ENCODE data around the gene EFCAB5.
"Not testable (repeated sequence)": the region's sequence is repeated elsewhere in the genome, so short reads cannot be mapped to it uniquely, and the experiment has no call there.

The EFCAB5 gene

GRCh38 chr17:29941334-29941733 is at the start of gene EFCAB5:
EFCAB5 (plus strand) TSS chr17:29941634; CDS start chr17:29941797, 163 bp downstream.
- no peak for DNase-seq (ENCODE audit: low read depth)

DNA sequence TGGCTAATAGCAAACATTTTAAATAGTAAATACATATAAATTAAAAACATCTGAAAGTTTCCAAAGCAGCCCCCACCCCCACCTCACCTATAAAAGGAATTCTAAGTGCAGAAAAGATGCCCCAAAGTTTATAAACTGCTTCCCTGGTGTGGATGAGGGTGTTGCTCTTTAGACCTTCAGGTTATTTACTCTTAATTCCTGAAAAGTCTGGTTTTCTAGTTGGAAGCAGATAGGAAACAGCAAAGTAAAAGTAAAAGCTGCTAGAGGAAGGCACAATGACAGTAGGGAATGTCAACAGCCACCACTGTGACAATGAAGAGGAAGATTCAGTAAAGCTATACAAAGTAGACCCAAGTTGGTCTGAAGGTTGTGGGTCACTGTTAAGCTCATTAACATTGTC is 49.2 kb upstream of the EFCAB5 start:
- no peak for DNase-seq (ENCODE audit: low read depth)

- not testable (repeated sequence) for DNase-seq (ENCODE audit: low read depth)
Observed at GRCh38 chr17:29897136-29897535, 44.3 kb upstream of the EFCAB5 start.

GRCh38 chr17:29903471-29903870 is 38.0 kb upstream of the EFCAB5 start:
- no peak for DNase-seq (ENCODE audit: low read depth)

GRCh38 chr17:29905086-29905878 is 36.2 kb upstream of the EFCAB5 start:
- no peak for DNase-seq (ENCODE audit: low read depth)

DNA sequence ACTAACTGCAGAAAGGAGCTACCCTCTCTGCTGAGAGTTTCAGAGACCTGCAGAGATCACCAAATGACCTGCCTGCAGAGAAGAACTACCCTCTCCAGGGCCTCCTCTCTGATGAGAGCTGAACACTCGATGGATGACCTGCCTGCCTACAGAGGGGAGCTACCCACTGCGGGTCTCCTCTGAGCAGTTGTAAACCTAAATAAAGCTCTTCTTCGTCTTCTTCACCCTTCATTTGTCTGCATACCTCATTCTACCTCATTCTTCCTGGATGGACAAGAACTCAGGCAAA is 35.6 kb upstream of the EFCAB5 start:
- DNase-seq (ENCODE audit: low read depth) = no peak

DNA sequence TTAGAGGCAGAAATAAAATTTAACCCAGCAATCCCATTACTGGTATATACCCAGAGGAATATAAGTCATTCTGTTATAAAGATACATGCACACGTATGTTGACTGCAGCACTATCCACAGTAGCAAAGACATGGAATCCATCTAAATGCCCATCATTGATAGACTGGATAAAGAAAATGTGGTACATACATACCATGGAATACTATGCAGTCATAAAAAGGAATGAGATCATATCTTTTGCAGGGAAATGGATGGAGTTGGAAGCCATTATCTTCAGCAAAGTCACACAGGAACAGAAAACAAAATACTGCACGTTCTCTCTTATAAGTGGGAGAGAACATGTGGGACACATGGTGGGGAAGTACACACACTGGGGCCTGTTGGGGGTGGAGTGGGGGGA is 34.5 kb upstream of the EFCAB5 start:
- no peak for DNase-seq (ENCODE audit: low read depth)

DNA sequence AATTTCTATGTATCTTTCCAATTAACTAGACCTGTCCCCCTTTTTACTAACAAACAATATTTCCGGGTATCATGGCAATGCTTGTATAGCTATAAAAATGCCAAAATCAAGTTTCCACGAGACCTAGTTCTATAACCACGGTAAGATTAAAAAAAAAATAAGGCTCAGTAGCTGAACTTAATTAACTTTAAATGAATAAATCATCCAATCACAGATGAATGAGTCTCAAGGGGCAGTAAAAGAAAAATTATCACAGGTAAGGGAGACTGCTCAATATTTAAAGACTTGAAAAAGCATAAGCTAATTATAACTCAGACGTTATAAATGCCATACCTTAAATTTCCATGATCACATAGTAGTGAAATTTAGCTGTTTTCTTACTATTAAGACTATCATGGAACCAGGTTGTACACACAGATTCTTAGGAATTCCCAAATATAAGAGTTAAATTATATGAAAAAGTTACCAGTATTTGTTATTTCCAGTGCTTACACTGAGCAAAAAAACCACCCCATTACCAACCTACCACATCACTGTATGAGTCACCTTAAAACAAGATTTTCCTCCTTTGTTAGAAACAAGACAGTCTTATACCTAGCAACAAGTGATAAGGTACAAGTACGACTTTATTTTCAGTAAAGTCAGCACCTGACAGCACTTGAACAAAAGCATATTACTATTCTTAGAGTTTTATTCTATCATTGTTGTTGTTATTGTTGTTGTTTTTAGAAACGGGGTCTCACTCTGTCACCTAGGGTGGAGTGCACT is 32.0 kb upstream of the EFCAB5 start:
- no peak for DNase-seq (ENCODE audit: low read depth)

GRCh38 chr17:29911641-29912177 is 29.7 kb upstream of the EFCAB5 start:
- no peak for DNase-seq (ENCODE audit: low read depth)

DNA sequence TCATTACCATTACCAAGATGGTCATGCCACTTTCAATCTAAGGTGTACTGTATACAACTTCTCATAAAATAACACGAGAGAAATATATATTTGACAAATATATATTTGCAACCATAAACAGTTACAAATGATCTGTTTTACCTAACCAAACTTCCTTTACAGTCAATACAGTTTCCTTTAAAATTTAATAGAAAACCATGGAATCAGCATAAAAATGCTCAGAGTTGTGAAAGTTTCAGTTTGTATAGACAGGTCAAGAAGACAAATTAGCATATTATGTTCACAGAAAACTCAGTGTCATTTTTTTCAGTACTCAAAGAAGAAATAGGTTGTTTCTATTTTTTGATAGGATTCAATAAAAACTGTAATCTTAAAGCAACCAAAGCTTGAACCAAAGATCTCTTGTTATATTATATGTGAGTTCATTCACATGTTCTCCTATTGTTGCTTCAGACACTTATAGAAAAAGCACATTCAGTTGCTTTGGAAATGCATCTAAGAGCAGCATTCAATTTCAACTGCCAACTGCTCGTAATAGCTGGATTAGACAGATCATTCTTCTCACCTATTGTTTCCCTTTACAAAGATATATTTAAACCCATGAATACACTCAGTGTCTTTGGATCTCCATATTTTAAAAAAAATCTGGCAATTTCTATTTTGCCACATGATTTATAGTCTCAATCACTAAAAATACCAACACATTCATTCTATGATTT is 26.5 kb upstream of the EFCAB5 start:
- no peak for DNase-seq (ENCODE audit: low read depth)

DNA sequence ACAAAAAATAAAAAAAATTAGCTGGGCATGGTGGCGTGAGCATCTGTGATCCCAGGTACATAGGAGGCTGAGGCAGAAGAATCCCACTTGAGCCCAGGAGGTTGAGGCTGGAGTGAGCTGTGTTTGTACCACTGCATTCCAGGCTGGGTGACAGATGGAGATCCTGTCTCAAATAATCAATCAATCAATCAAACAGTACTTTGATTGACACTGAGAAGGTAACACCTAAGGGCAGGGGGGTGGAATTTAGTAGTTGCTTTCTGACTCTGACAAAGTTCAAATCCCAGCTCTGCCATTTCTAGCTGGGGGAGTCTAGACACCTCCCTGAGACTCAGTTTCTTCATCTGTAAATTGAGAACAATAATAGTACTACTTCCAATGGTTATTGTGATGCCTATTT is 23.4 kb upstream of the EFCAB5 start:
- no peak for DNase-seq (ENCODE audit: low read depth)

DNA sequence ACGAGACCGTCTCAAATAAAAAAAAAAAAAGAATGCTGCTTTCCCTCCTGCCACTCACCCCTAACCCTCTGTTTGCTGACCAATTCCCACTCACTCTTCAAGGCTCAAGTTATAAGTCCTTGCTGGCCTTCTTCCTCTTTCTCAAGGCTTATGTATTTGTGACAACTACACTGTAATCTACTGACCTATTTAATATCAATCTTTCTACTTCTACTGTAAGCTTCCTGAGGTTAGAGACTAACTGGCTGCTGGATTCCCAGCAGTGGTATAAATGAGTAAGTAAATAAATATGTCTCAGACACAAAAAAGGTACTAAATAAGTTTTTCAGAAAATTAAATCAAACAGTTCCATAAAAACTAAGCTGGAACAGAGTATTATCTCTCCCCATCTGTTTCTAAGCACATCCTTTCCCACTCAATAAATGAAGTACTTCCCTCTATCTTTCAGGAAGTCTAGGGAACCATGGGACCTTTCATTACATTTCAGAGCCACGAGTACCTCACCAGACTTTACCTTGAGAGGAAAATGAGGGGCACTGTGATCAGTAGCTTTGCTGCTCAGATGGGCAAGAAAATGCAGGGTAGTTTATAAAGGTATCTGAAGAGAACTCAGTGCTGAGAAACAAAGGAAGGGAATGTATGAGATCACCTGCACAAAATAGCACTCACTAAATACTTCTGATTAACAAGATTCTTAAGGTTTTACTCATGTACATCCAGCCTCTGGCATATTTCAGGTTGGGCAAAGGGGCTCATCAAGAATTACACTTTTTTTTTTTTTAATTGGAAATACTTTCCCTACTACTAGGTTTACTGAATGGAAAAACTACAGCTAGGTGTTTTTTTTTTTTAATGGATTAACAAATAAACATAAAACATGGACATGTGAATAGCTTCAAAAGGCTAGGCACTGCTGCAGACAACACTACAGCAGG is 22.2 kb upstream of the EFCAB5 start:
- no peak for DNase-seq (ENCODE audit: low read depth)

GRCh38 chr17:29924786-29925185 is 16.6 kb upstream of the EFCAB5 start:
- no peak for DNase-seq (ENCODE audit: low read depth)

DNA sequence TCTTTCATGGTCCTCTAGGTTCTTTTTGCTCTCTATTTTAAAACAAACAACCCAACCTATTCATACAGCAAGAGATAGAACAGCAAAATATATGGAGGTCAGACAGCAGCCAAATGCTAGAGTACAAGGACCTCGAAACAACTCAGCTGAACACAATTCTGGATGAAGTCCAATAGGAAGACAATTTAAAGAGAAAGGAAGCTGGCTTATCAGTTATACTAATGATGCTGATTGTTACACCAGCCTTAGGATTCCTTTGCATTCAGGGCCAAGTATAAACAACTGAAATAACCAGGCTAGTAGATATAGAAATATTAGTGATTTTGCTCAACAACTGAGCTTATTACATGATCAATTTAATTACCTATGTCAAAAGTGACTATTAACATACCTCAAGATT is 13.9 kb upstream of the EFCAB5 start:
- no peak for DNase-seq (ENCODE audit: low read depth)

- no peak for DNase-seq (ENCODE audit: low read depth)
Observed at GRCh38 chr17:29929006-29929532, 12.4 kb upstream of the EFCAB5 start.

GRCh38 chr17:29929533-29930408 is 11.7 kb upstream of the EFCAB5 start, which contains the start of gene SSH2:
SSH2 (minus strand) TSS chr17:29930228; CDS start chr17:29930000, 228 bp downstream.
- peak; percentile 78 for DNase-seq (ENCODE audit: low read depth)

DNA sequence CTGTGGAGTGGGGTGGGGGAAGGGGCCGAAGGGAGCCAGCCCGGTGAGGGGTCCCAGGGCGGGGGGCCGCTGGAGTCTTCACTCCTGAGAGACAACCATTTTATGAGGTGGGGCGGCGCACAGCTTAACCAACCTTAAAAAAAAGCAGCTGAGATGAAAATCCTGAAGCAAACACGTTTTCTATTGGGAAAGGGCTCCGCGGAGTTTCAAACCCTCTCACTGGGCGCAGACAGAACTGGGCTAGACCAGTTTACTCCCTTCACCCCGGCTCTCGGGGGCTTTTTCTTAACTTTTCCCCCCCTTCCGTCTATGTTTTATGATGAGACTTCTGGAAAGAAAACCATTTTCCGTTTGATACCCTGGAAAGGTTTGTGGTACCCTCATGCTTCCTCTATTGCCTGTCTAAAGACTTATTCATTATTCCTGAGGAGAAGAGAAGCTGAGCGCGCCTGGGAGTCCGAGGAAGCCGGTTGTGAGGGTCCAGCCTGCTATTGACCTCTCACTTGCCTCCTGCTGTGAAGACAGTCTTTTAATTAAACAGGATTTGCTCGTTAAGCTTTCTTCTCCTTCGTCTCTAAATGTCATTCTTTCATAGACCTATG is 10.9 kb upstream of the EFCAB5 start:
- DNase-seq (ENCODE audit: low read depth) = no peak

GRCh38 chr17:29931231-29931932 is 10.1 kb upstream of the EFCAB5 start:
- DNase-seq (ENCODE audit: low read depth) = peak; percentile 58

GRCh38 chr17:29933379-29933778 is 8.1 kb upstream of the EFCAB5 start:
- DNase-seq (ENCODE audit: low read depth) = no peak

Data from stimulated activated CD8-positive, alpha-beta memory T cell treated with anti-CD3 and anti-CD28 coated beads, Interleukin-12 subunit alpha, Interleukin-12 subunit beta, amount 100 ng/mL, for 1 hour (primary cell).